GM12865 (cell line): ENCODE results near the gene MTG2.

Source experiments
- DNase-seq: peaks from one replicate; pipeline ENCODE4 v3.0.0; 2010; ENCODE audit warnings: low read depth
- H3K4me3 ChIP-seq: 2 replicates; pipeline ENCODE4 v1.5.1; 2011; ENCODE audit warnings: mild to moderate bottlenecking, low read depth, low read length, control low read depth
- CTCF ChIP-seq: IDR thresholded peaks from 2 replicates; pipeline ENCODE4 v1.5.1; 2011; ENCODE audit warnings: low read length, control low read depth, low read depth, inconsistent platforms; ENCODE audit not compliant: insufficient read depth; ENCODE audit errors: missing control alignments

Gene MTG2

GRCh38 chr20:62232770-62233645 lies 50.2 kb downstream of the MTG2 start:
- no peak overlapping the region for H3K4me3 ChIP-seq
- TF ChIP-seq CTCF: no peak
- DNase-seq: no peak

GRCh38 chr20:62233684-62234083 lies 50.9 kb downstream of the MTG2 start:
- H3K4me3 ChIP-seq: no peak overlapping the region
- TF ChIP-seq CTCF: no peak
- DNase-seq: no peak

- DNase-seq: no peak
- no peak for TF ChIP-seq CTCF
- no peak overlapping the region for H3K4me3 ChIP-seq
These were observed 51.5 kb downstream of the MTG2 start for GRCh38 chr20:62234339-62234738.

GRCh38 chr20:62235001-62235776 lies 52.4 kb downstream of the MTG2 start:
- no peak for DNase-seq
- TF ChIP-seq CTCF: no peak
- no peak overlapping the region for H3K4me3 ChIP-seq

GRCh38 chr20:62235777-62236157 lies 52.9 kb downstream of the MTG2 start:
- DNase-seq: no peak
- TF ChIP-seq CTCF: no peak
- H3K4me3 ChIP-seq: no peak overlapping the region

GRCh38 chr20:62236200-62236599 lies 53.4 kb downstream of the MTG2 start:
- no peak for TF ChIP-seq CTCF
- DNase-seq: no peak

More at GRCh38 chr20:62236200-62236599, 53.4 kb downstream of the MTG2 start:
- no peak overlapping the region for H3K4me3 ChIP-seq
